Spinal cord (tissue), 10 donors: Measurements from ENCODE around the gene DNM2. TPM values are rescaled to one million over a fixed set of nuclear protein-coding genes. Genes with fewer than 3 reads are reported as not detected.
A peak's percentile ranks its signal among the peaks of the same experiment; 100 is the strongest.

Experiments
- DNase-seq, 6 donors: peaks; one replicate each; pipeline versions ENCODE4 v3.0.0 to v3.0.0-alpha.2; 2013 to 2015; ENCODE audit warnings: low spot score in 6 of 6, low read depth in 4 of 6
- H3K27ac ChIP-seq: one replicate; pipeline ENCODE4 v1.5.1; 2013; ENCODE audit warnings: low read depth, low read length, control low read depth
- H3K27me3 ChIP-seq: one replicate; pipeline ENCODE4 v1.6.1; 2013; ENCODE audit warnings: low read length; ENCODE audit not compliant: control insufficient read depth, insufficient read depth
- H3K36me3 ChIP-seq: one replicate; pipeline ENCODE4 v1.6.1; 2013; ENCODE audit warnings: low read length; ENCODE audit not compliant: control insufficient read depth, insufficient read depth
- H3K4me1 ChIP-seq: one replicate; pipeline ENCODE4 v1.6.1; 2013; ENCODE audit warnings: low read length; ENCODE audit not compliant: control insufficient read depth, insufficient read depth
- H3K4me3 ChIP-seq: one replicate; pipeline ENCODE4 v1.5.1; 2013; ENCODE audit warnings: low read depth, low read length, control low read depth
- H3K9me3 ChIP-seq: one replicate; pipeline ENCODE4 v1.6.1; 2013; ENCODE audit warnings: low read length; ENCODE audit not compliant: control insufficient read depth, insufficient read depth
- WGBS: methylation state at CpG from one replicate; pipeline ENCODE4 v1.1.5; 2013; ENCODE audit warnings: missing lambda C conversion rate; ENCODE audit not compliant: insufficient coverage; 5-methylcytosine and 5-hydroxymethylcytosine counted together
- polyA plus RNA-seq, 2 donors: library from polyadenylated mRNA; unstranded; fragments of 120-200 nt; gene quantifications; one replicate each; pipeline ENCODE4 v1.2.1, GENCODE V29; 2013; ENCODE audit not compliant: insufficient read length in 2 of 2
- total RNA-seq, 2 donors: library from RNA; depleted of rRNA in 1 of 2; stranded (reverse); fragments of 120-200 nt in 1 of 2; fragments of >200 nt in 1 of 2; gene quantifications; one replicate each; pipeline versions ENCODE4 v1.2.3 to v1.2.4, GENCODE V29; 2013 to 2014
- donor health status: healthy.

The DNM2 gene
- total and polyA plus RNA-seq, 4 donors = 59.2 to 111 (median 85.0) TPM

- H3K4me1 ChIP-seq = no peaks in the 10 kb centered on the region
- no peaks in the 10 kb centered on the region for H3K27me3 ChIP-seq
- H3K4me3 ChIP-seq = no peak overlapping the region
- H3K27ac ChIP-seq = no peak overlapping the region
- DNase-seq = no peak
- H3K36me3 ChIP-seq = peaks cover 88% of the 10 kb centered on the region
- no peaks in the 10 kb centered on the region for H3K9me3 ChIP-seq
- 95% methylated on average over 13 of the region's 13 CpGs for WGBS
Observed at GRCh38 chr19:10782795-10783194, 64.9 kb downstream of the DNM2 start.

GRCh38 chr19:10784257-10784656 is 66.4 kb downstream of the DNM2 start:
- H3K27ac ChIP-seq = no peak overlapping the region
- peaks cover 93% of the 10 kb centered on the region for H3K36me3 ChIP-seq
- H3K9me3 ChIP-seq = no peaks in the 10 kb centered on the region
- no peak for DNase-seq
- no peaks in the 10 kb centered on the region for H3K4me1 ChIP-seq
- H3K4me3 ChIP-seq = no peak overlapping the region
- H3K27me3 ChIP-seq = no peaks in the 10 kb centered on the region
- WGBS = 90% methylated on average over 10 of the region's 10 CpGs

GRCh38 chr19:10788146-10788545 is 70.3 kb downstream of the DNM2 start:
- Histone ChIP-seq H3K9me3 (no peaks in the 10 kb centered on the region), H3K27ac (no peak overlapping the region), H3K4me3 (no peak overlapping the region), H3K27me3 (no peaks in the 10 kb centered on the region), H3K4me1 (no peaks in the 10 kb centered on the region), H3K36me3 (peaks cover 95% of the 10 kb centered on the region)
- WGBS = 98% methylated on average over 8 of the region's 8 CpGs
- no peak for DNase-seq

DNA sequence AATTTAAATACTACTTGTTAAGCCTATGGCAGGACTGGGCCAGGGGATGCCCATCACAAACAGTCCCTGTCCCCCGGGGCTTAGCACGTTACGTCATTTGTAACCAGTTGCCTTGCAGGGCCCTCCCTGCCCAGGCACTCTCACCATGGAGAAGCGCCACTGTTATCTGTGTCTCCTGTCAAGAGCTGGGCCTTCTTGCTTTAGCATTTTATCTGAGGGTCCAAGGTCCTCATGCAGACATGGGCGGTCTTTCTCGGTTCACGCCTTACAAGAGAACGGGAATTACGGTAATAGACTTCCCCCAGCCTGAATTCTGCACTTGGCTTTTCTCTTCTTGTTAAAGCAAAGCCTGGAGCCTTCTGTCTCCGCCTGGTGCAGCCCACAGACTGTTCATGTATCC is 72.0 kb downstream of the DNM2 start:
- no peaks in the 10 kb centered on the region for H3K27me3 ChIP-seq
- no peak overlapping the region for H3K4me3 ChIP-seq
- no peaks in the 10 kb centered on the region for H3K9me3 ChIP-seq
- no peak overlapping the region for H3K27ac ChIP-seq
- WGBS = 94% methylated on average over 9 of the region's 10 CpGs
- H3K4me1 ChIP-seq = no peaks in the 10 kb centered on the region
- DNase-seq = no peak
- peaks cover 97% of the 10 kb centered on the region for H3K36me3 ChIP-seq

DNA sequence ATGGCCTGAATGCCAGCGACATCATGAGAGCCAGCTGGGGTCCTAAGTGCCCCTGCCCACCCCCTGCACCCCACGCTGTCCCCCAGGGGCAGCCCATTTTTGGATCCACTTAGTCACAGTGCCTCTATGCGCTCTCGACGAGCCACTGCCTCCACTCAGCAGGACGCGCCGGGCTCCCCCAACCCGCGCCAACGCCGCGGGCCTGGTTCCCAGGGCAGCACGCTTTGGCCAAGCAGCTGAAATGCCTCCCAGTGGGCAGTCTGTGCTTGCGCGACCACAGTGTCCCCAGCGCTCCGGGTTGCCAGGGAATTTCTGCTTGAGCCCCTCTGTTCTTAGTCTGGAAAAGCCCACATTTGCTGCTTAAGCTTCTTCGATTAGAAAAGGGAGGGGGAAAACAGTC is 78.8 kb downstream of the DNM2 start:
- 56% methylated on average over 18 of the region's 19 CpGs for whole genome bisulfite sequencing
- no peak overlapping the region for H3K27ac ChIP-seq

DNA sequence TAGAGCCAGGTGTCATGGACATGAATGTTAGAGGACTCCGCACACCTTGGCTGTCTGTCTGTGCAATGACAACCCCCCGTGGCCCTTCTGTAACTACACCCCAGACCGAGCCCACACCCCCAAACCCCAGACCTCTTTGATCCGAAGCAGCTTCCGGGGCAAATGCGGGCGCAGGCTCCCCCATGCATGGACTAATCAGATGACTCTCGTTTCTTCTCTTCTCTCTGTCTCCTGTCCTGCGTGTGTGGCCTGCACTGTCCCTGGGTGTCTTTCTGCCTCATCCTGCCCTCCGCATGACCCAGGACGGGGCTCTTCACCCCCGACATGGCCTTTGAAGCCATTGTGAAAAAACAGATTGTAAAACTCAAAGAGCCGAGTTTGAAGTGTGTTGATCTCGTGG is 79.2 kb downstream of the DNM2 start:
- DNase-seq = no peak
- Histone ChIP-seq H3K9me3 (no peaks in the 10 kb centered on the region), H3K4me3 (no peak overlapping the region), H3K4me1 (peaks cover 23% of the 10 kb centered on the region), H3K27ac (no peak overlapping the region), H3K27me3 (no peaks in the 10 kb centered on the region), H3K36me3 (peaks cover 93% of the 10 kb centered on the region)
- WGBS = 52% methylated on average over 13 of the region's 14 CpGs

More for the DNA sequence above, 78.8 kb downstream of the DNM2 start:
- H3K36me3 ChIP-seq = peaks cover 93% of the 10 kb centered on the region
- DNase-seq = peak in 2 of 6 donors; percentile 3 to 38
- peaks cover 23% of the 10 kb centered on the region for H3K4me1 ChIP-seq
- no peaks in the 10 kb centered on the region for H3K27me3 ChIP-seq
- no peaks in the 10 kb centered on the region for H3K9me3 ChIP-seq
- no peak overlapping the region for H3K4me3 ChIP-seq

GRCh38 chr19:10797541-10798256 is 79.8 kb downstream of the DNM2 start:
- peak in 1 of 6 donors; percentile 1 for DNase-seq
- H3K4me3 ChIP-seq = no peak overlapping the region
- H3K27ac ChIP-seq = no peak overlapping the region
- H3K9me3 ChIP-seq = no peaks in the 10 kb centered on the region
- no peaks in the 10 kb centered on the region for H3K27me3 ChIP-seq
- H3K4me1 ChIP-seq = peaks cover 23% of the 10 kb centered on the region
- peaks cover 94% of the 10 kb centered on the region for H3K36me3 ChIP-seq
- 66% methylated on average over 16 of the region's 19 CpGs for WGBS

- no peak overlapping the region for H3K27ac ChIP-seq
- H3K4me3 ChIP-seq = no peak overlapping the region
- no peaks in the 10 kb centered on the region for H3K27me3 ChIP-seq
- WGBS = 72% methylated on average over 5 of the region's 9 CpGs
- peaks cover 23% of the 10 kb centered on the region for H3K4me1 ChIP-seq
- H3K36me3 ChIP-seq = peaks cover 90% of the 10 kb centered on the region
- peak in 1 of 6 donors; percentile 9 for DNase-seq
- H3K9me3 ChIP-seq = no peaks in the 10 kb centered on the region
Observed at GRCh38 chr19:10800488-10800887, 82.6 kb downstream of the DNM2 start.

DNA sequence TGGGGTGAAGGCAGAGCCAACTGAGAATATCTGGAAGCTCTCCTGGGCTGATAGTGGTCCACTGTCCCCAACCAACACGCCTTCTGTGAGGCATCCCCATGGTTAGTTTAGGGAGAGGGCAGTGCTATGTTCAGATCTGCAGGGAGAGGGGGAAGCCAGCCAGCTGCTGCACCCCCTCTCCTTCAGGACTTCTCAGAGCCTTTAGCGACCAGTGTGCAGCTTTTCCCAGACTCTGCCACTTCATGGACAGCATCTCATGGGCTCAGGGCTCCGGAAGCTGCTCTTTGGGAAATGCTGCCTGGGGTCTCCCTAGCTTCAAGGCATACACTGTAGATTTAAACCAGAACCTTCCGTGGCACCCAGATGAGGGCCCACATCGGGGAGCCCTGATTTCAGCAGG is 84.6 kb downstream of the DNM2 start:
- no peak for DNase-seq
- Histone ChIP-seq H3K27ac (no peak overlapping the region), H3K4me3 (no peak overlapping the region), H3K9me3 (no peaks in the 10 kb centered on the region), H3K27me3 (no peaks in the 10 kb centered on the region), H3K36me3 (peaks cover 83% of the 10 kb centered on the region), H3K4me1 (peaks cover 6% of the 10 kb centered on the region)
- 97% methylated on average over 5 of the region's 5 CpGs for WGBS

GRCh38 chr19:10803252-10803651 is 85.4 kb downstream of the DNM2 start:
- no peak overlapping the region for H3K4me3 ChIP-seq
- H3K4me1 ChIP-seq = peaks cover 4% of the 10 kb centered on the region
- 98% methylated on average over 8 of the region's 9 CpGs for WGBS
- peaks cover 83% of the 10 kb centered on the region for H3K36me3 ChIP-seq
- H3K27ac ChIP-seq = no peak overlapping the region
- no peaks in the 10 kb centered on the region for H3K9me3 ChIP-seq
- H3K27me3 ChIP-seq = no peaks in the 10 kb centered on the region
- no peak for DNase-seq
